ENCODE measurements around the gene POR.

POR gene

GRCh38 chr7:75955331-75955955 is 40.5 kb downstream of the POR start:
- no peak for DNase-seq

- peak; percentile 16 for DNase-seq
Measured at GRCh38 chr7:75957021-75957736, 42.2 kb downstream of the POR start.

- DNase-seq, result no peak
Measured at GRCh38 chr7:75958802-75959543, 44.0 kb downstream of the POR start.

- DNase-seq, result no peak
Measured at GRCh38 chr7:75960372-75960771, 45.4 kb downstream of the POR start.

- no peak for DNase-seq
Measured at GRCh38 chr7:75961218-75961617, 46.3 kb downstream of the POR start.

GRCh38 chr7:75962607-75963380 is 47.8 kb downstream of the POR start:
- DNase-seq, result peak; percentile 34

GRCh38 chr7:75963381-75963995 is 48.5 kb downstream of the POR start:
- DNase-seq, result no peak

- no peak for DNase-seq
Measured at GRCh38 chr7:75965617-75966016, 50.7 kb downstream of the POR start.

- no peak for DNase-seq
Measured at GRCh38 chr7:75966190-75966961, 51.4 kb downstream of the POR start.

GRCh38 chr7:75967055-75967454 is 52.1 kb downstream of the POR start:
- no peak for DNase-seq

GRCh38 chr7:75967487-75967997 is 52.6 kb downstream of the POR start:
- DNase-seq, result peak; percentile 75

- DNase-seq, result no peak
Measured at GRCh38 chr7:75968012-75968411, 53.1 kb downstream of the POR start.

GRCh38 chr7:75968561-75969001 is 53.6 kb downstream of the POR start:
- no peak for DNase-seq

GRCh38 chr7:75969182-75969581 is 54.2 kb downstream of the POR start:
- no peak for DNase-seq

GRCh38 chr7:75969704-75970498 is 54.9 kb downstream of the POR start:
- DNase-seq, result no peak

GRCh38 chr7:75971309-75971960 is 56.5 kb downstream of the POR start:
- DNase-seq, result no peak

GRCh38 chr7:75971961-75972763 is 57.2 kb downstream of the POR start:
- DNase-seq, result peak; percentile 96

GRCh38 chr7:75977743-75978142 is 62.8 kb downstream of the POR start:
- DNase-seq, result no peak

- no peak for DNase-seq
Measured at GRCh38 chr7:75979759-75980429, 64.9 kb downstream of the POR start.
